Pons (tissue), 1 donor: ENCODE measurements around the gene CRTC3.
A peak's percentile ranks its signal among the peaks of the same experiment; 100 is the strongest.

Source experiments
- DNase-seq: peaks from one replicate; pipeline ENCODE4 v3.0.0-alpha.2; 2016; ENCODE audit warnings: low spot score

The CRTC3 gene

GRCh38 chr15:90594301-90594738 is 64.6 kb downstream of the CRTC3 start:
- DNase-seq, result peak; percentile 58

- no peak for DNase-seq
Observed at GRCh38 chr15:90595763-90596155, 66.0 kb downstream of the CRTC3 start.

- peak; percentile 85 for DNase-seq
Observed at GRCh38 chr15:90596943-90597342, 67.2 kb downstream of the CRTC3 start.

- no peak for DNase-seq
Observed at GRCh38 chr15:90597577-90597976, 67.9 kb downstream of the CRTC3 start.

GRCh38 chr15:90598031-90598577 is 68.4 kb downstream of the CRTC3 start:
- peak; percentile 76 for DNase-seq

GRCh38 chr15:90598679-90599078 is 69.0 kb downstream of the CRTC3 start:
- DNase-seq, result no peak

GRCh38 chr15:90599116-90599515 is 69.4 kb downstream of the CRTC3 start:
- DNase-seq, result no peak

- DNase-seq, result no peak
Observed at GRCh38 chr15:90599644-90600043, 69.9 kb downstream of the CRTC3 start.

GRCh38 chr15:90600954-90601353 is 71.2 kb downstream of the CRTC3 start:
- peak; percentile 75 for DNase-seq

- DNase-seq, result no peak
Observed at GRCh38 chr15:90603893-90604292, 74.2 kb downstream of the CRTC3 start.

- DNase-seq, result no peak
Observed at GRCh38 chr15:90606641-90607040, 76.9 kb downstream of the CRTC3 start.

GRCh38 chr15:90607361-90607760 is 77.6 kb downstream of the CRTC3 start:
- DNase-seq, result no peak

GRCh38 chr15:90609242-90610180 is 79.8 kb downstream of the CRTC3 start:
- DNase-seq, result no peak

GRCh38 chr15:90610190-90610589 is 80.5 kb downstream of the CRTC3 start:
- no peak for DNase-seq

- no peak for DNase-seq
Observed at GRCh38 chr15:90611157-90611556, 81.4 kb downstream of the CRTC3 start.

- DNase-seq, result no peak
Observed at GRCh38 chr15:90617171-90617570, 87.4 kb downstream of the CRTC3 start.

- peak; percentile 72 for DNase-seq
Observed at GRCh38 chr15:90617668-90618097, 88.0 kb downstream of the CRTC3 start.

GRCh38 chr15:90618330-90619125 is 88.8 kb downstream of the CRTC3 start:
- no peak for DNase-seq

GRCh38 chr15:90619468-90619867 is 89.7 kb downstream of the CRTC3 start:
- DNase-seq, result no peak

GRCh38 chr15:90619939-90620338 is 90.2 kb downstream of the CRTC3 start:
- no peak for DNase-seq

- DNase-seq, result no peak
Observed at GRCh38 chr15:90620379-90621067, 90.8 kb downstream of the CRTC3 start.

- DNase-seq, result no peak
Observed at GRCh38 chr15:90623854-90624253, 94.1 kb downstream of the CRTC3 start.
